Measurements from ENCODE around the gene DYRK3.

DYRK3 gene

DNA sequence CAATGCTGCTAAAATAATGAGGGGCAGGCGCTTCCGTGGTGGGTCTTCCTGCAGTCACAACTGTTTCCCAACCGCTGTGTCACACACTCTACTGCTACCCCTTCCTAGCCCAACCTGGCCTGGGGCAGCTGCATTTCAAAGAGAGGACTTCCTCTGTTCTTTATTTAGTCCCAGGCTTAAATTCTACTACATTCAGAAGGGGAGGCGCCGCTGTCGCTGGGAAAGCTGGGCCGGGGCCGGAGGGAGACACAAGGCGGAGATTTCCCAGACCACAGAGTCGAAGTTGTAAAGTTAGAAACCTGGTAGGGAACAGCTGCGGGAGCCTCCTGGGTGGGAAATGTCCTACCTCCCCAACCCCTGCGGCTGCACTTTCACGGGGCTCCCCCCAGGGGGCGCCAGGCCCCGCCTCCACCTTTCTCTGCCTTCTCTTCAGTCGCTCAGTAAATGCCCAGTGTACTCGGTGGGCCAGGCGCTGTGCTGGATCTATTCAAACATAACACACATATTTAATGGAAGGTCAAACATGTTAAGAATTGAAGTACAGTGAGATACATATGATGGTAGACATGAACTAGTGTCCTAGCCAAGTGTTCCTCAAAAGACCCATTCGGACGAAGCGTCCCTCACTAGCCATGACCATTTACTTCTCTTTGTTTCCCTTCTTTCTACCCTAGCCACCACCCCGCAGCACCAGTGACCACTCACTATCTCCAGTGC, 23.1 kb downstream of the DYRK3 start:
- in situ Hi-C loops (cut with MboI; ENCODE audit: low sequenced_read_pairs), result no loop called here

DNA sequence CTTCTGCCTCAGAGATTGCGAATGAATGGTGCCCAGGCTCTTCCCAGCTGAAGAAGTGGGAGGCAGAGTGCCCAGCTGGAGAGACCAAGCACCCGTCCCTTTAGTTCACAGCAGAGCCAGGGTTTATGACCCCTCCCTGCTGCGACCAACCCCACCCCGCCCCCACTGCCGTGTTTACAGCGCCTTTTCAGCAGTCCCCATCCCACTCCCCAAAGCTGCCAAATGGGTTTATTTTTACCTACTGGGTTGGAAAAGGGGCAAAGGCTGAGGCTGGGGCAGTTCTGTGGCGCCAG, 23.6 kb downstream of the DYRK3 start:
- in situ Hi-C loops (cut with MboI; ENCODE audit: low sequenced_read_pairs), result no loop called here

DNA sequence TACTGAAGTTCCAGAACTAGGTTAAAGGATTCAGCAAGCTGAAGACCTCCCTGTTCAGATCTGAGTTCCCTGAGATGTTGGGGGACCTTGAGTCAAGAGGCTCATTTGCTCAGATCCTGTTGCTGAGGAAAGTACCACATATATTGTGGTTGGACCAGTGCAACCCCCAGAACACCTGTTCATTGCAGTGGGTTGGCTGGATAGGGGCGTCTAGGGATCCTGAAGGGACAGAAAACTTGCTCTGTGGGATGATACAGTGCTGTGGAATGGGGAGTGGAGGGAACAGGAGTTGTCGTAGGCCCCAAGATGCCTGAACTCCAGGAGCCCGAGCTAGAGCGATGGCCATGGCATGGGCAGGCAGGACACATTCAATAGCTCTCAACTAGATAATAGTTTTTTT, 24.8 kb downstream of the DYRK3 start:
- in situ Hi-C loops (cut with MboI; ENCODE audit: low sequenced_read_pairs), result no loop called here

DNA sequence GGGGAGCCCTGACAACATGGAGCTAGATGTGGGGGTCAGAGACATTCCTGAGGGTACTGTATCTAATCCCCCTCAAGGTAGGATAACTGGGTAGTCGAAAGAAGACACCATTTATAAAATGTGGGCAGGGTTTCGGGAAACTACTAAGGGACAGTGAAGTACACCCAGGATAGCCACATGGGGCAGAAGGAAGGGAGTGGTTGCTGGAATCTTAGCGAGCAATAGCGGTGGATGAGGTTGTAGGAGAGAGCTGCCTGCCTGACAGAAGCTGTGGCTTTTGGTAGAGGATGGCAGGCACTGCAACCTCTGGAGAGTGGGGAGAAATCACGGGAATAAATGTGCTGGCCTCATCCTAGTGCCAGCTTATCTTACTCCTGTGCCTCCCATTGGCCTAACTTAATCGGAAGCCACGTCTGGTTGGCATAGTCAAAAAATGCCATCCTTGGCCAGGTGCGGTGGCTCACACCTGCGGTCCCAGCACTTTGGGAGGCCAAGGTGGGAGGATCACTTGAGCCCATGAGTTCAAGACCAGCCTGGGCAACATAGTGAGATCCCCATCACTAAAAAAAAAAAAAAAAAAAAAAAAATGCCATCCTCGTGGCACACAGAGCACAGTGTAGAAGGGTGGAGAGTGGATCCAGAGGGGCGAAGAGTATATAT, 26.0 kb downstream of the DYRK3 start:
- in situ Hi-C loops (cut with MboI; ENCODE audit: low sequenced_read_pairs), result no loop called here

DNA sequence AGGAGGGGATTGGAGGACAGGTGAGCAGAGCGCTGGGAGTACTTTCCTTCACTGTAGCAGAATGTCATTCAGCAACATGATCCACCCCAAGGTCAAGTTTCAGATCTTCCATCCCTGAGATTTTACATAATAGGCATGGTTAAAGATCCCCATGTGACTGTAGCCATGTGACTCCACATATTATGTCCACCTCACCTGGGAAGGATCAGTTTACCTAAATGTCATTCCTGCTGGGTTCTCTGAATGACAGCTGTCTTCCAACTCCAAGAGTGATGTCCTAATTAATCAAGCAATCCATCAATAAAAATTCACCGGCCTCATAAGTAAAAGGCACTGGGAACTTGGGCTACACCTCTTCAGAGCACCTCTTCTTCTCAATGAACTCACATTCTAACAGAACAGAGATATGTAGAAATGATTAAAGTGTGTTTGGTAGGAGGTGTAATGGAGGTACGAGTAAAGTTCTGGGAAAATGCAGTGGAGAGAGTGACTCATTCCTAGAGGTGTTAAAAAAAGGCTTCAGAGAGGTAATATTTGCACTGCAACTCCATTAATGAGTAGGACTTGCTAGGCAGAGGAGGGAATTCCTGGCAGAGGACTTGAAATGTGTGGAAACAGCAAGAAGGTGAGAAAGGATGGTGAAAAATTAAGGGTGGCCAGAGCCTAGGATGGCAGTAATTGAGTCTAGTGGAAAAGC, 27.2 kb downstream of the DYRK3 start:
- in situ Hi-C loops (cut with MboI; ENCODE audit: low sequenced_read_pairs), result no loop called here

DNA sequence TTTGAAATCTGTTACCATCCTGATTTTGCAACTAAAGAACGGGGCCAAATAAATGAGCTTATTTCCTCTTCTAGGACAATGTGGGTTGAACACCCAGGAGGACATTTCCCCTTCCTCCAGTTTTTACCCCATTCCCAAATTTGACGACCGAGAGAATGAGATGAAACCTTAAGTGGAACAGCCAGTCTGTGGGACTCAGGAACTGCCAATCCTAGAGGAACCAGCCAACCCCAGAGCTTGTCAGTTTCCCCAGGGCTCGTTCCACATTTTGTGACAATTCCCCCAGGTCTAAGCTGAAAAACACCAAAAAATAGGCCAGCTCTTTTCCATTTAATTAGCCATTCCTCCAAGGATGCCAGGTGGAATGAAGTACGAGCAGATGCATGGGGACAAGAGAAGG, 28.0 kb downstream of the DYRK3 start:
- in situ Hi-C loops (cut with MboI; ENCODE audit: low sequenced_read_pairs), result no loop called here

DNA sequence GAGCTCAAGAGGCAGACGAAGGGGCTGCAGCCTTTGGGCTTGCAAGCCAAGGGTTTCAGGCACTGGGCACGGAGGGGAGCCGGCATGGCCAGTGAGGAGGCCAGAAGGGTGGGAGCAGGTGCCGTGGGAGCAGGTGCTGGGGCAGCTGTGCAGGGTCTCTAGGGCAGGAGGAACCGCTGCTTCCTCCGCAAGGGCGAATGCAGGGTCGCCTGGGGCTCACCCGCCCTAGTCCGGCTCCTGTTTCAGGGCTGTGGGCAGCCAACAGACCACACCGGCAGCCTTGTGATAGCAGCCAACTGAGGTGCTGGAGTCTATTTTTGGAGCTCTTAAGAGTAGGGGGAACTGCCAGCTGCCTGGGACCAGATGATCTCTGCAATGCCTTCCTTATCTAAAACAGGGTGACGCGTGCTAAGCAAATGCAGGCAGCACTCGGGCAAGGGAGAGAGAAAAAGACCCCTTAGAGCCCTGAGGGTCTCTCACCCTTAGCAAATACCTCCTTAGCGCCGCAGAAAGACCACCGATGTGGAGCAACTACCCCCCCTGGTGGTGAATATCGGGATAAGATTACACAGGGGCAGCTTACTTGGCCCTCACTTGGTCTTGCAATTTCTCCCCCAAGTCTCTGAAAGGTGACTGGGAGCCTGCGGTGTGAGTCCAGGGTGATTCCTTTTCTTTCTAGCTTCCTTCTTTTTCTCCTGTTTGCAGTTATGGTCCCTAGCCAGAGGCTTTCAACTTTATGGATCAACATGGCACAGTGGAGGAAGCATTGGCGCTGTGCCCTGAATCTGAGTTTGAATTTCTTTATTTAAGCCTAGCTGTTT, 28.7 kb downstream of the DYRK3 start:
- in situ Hi-C loops (cut with MboI; ENCODE audit: low sequenced_read_pairs), result no loop called here

DNA sequence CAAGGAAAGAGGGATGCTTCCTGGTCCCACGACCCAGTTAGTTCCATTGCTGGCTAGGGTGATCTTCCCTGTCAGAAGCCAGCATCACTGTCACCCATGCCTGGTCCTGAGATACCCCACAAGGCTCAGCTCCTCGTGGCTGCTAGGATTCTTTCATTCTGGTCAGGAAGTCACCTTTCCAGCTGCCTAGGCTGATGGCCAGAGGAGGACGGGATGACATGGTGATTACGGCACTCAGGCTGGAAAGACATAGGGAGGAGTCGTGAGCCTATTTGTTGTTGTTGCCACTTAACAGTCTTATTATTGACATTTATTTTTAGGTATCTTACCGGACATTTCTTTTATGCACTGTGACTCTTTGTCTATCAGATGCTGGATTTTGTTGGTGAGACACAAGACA, 29.4 kb downstream of the DYRK3 start:
- in situ Hi-C loops (cut with MboI; ENCODE audit: low sequenced_read_pairs), result no loop called here

DNA sequence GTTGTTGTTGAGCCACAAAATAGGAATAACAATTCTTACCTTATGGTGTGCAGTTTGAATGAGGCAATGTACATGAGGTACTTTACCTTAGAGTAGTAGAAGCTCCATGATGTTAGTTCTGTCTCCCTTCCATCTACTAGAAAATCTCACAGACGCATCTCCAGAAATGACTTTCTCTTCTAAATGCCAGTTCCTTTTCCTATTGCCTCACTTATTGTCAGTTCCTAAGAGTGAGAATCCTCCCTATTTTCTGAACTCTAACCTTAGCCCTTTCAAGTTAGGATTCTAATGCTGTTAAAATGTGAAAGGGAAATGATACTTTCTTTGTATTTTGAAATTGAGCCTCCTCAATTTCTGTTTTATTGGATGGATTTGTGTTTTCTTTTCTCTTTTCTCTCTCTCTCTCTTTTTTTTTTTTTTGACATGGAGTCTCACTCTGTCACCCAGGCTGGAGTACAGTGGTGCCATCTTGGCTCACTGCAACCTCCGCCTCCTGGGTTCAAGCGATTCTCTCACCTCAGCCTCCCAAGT, 30.8 kb downstream of the DYRK3 start:
- in situ Hi-C loops (cut with MboI; ENCODE audit: low sequenced_read_pairs), result no loop called here

DNA sequence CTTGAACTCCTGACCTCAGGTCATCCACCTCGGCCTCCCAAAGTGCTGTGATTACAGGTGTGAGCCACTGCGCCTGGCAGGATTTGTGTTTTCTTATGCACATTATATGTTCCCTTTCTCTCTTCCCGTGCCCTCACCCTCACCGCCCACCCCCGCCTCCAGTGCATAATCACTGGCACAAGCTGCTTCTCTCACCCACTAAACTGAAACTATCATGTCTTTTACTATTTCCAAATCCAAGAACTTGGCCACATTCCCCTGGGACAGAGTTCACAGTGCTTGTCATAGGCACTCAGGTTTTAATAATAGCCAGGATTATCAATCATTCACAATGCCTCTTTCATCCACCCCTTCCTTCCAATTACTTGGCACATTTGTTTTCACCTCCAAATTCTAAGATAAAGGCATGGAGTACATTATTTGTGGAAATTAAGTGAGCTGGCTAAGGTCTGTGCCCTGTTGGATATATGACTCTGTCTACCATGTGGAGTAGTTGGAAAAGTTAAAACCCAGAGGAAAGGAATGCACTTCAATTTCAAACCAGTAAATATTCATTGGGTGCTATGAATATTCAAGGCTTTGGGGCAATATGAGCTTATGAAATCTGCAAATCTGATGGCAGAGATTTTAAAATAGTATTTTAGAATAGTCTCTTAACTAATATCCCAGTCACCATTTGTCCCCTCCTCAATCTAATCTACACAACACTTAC, 31.8 kb downstream of the DYRK3 start:
- in situ Hi-C loops (cut with MboI; ENCODE audit: low sequenced_read_pairs), result no loop called here

DNA sequence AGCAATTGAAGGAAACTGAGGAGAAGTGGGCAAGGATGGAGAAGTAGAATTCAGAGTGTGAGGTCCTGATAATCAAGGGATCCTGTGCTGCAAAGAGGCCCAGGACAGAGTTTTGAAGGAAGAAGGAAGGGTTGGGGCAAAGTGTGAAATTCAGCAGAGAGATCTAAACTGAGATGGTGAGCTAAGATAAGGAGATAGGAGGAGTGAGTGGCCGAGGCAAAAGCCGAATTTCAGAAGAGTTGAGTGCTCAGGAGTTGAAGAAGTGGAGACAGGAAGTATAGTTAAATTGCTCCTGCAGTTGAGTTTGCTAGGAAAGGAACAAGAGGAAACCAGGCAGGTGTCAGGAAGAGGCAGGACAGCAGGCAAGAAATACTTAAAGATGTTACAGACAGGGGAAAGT, 33.0 kb downstream of the DYRK3 start:
- in situ Hi-C loops (cut with MboI; ENCODE audit: low sequenced_read_pairs), result no loop called here

DNA sequence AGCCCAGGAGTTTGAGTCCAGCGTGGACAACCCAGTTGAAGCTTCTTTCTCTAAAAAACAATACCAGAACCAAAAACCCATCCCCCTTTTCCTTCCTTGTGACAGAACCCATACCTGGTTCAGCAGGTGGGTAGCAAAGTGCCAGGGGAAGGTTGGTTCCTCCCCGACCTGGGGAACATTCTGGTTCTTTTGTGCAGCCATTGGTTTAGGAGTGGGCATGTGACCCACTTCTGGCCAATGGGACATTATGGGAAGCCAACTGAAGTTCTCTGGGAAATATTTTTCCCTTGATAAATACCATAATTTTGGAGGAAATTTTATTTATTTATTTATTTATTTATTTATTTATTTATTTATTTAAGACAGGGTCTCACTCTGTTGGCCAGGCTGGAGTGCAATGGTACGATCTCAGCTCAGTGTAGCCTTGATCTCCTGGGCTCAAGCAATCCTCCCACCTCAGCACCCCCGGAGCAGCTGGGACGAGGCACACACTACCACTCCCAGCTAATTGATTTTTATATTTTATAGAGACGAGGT, 33.6 kb downstream of the DYRK3 start:
- in situ Hi-C loops (cut with MboI; ENCODE audit: low sequenced_read_pairs), result no loop called here

DNA sequence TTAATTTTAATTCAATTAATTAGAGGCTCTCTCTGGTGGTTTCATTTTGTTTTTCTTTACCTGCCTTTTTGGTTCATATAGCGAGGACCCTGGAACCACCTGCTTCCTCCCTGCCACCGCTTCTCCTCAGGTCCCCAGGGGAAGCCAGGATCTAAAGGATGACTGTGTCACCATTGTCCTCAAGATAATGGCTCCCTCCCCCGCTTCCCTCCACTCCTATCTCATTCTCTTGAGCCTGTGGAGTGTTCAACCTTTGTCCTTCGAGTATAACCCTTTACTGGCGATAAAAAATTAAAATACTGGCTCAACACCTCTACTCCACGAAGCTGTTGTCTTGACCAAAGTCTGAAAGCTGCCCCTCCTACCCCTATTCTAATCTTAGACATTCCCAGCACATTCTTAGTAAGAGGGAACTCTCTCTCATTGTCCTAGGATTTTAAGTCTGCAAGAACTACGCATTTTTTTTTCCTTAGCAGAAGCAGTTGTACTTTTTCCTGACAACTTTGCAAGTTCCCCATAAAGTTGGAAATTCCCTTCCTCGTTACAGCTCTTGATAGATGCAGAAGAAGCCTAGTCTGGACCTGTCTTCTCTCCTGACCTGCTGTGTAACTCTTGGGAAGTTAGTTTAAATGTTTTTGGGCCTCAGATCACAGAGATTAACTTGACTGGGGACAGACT, 36.8 kb downstream of the DYRK3 start:
- in situ Hi-C loops (cut with MboI; ENCODE audit: low sequenced_read_pairs), result no loop called here

DNA sequence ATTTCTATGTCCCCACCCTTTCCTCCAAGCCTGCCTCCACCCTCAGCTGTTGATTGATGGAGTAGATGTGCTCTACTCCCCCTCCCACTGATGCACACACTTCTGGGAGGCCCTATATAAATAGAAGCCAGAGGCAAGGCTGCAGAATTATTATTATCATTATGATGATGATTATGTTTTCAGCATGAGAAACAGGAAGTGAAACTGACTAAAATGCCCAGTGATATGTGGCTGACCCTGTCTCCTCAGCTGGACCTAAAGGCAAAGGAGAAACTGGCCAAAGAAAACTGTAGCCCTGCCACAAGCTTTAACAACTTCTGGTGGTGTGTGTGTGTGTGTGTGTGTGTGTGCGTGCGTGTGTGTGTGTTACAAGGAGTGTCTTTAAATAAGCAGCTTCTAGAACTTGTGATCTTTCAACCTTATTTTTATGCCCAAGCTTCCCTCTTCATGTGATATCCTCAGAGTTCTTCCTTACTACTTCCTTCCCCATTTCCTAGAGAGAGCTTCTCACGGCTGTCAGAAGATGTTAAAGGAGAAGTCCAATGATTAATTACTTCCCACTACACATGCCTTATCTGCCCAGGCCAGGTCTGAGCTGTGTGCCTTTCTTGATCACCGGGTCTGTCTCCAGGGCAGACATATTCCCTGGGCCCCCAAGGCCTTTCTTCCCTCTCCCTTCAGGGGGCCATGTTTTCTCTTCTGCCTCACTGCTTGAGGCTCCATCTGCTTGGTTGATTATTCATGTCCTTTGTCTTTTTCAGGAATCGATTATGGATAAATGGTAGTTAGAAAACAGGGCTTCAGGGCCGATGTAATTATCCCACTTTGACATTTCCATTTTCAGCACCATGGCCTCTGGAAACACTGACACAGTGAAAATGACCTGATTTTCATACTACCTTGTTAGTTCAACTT, 37.8 kb downstream of the DYRK3 start:
- in situ Hi-C loops (cut with MboI; ENCODE audit: low sequenced_read_pairs), result no loop called here

DNA sequence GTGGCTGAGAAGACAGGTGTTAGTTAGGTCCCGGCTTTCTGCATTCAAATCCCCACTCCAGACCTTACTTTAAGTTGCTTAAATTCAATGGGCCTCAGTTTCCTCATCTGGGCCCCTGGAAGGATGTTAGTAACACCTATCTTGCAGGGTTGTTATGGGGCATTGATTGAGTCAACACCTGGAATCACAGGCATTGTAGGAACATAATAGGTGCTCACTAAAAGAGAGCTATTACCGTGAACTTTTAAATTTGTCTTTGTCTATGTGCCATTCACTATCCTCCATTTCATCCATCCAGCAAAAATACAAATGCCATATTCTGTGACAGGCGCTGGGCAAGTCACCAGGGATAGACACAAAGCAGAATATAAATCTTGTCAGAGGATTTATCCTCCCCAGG, 38.9 kb downstream of the DYRK3 start:
- in situ Hi-C loops (cut with MboI; ENCODE audit: low sequenced_read_pairs), result no loop called here

DNA sequence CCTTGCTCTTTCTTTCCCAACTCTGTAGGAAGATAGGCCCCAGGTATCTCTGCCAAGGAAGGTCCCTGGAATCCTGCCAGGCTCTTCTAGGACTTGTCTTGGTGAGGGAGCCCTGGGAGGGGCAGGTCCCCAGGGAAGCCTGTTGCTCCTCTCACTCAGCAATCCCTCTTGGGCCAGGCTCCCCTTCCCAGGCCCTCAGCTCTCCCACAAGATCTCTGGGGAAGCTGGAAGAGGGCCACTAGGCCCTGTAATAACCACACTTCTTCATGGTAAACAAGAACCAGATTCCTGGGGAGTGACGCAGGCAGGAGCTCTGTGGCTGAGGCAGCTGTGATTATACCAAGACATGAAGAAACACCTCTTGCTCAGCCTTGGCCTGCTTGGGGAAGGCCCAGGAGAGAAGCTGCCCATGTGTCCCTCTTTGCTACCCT, 39.4 kb downstream of the DYRK3 start:
- in situ Hi-C loops (cut with MboI; ENCODE audit: low sequenced_read_pairs), result no loop called here

DNA sequence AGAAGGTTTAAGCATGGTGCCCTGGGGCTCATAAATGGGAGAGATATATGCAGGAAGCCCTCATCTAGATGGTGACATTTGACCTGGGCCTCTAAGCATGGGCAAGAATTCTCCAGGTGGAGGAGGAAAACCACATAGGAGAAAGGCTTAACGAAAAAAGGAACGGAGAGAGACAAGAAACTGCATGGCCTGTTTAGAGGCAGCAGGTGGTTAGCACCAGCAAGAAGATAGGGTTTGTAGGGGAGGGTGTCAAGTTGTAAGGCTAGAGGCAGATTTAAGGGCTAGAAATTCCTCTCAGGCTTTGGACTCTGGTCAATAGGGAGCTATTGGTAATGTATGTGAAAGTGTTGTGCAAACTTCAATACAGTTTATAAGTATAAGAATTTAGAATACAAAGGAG, 41.2 kb downstream of the DYRK3 start:
- in situ Hi-C loops (cut with MboI; ENCODE audit: low sequenced_read_pairs), result no loop called here

DNA sequence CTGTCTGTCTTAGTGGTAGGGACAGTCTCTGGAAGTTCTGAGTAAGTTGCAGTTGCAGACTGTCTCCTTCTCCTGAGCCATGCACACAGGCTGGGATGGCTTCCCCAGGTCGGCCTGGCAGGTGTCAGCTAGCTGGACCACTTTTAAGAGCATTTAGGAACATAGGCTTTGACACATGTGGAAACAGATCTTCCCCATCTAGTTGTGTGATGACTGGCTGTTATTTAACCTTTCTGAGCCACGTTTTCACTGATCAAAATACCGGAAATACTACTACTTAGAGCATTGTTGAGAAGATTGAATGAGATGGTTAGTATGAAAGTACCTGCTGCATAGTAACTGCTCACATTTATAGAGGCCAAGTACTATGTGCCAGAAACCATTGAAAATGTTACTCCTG, 43.2 kb downstream of the DYRK3 start:
- in situ Hi-C loops (cut with MboI; ENCODE audit: low sequenced_read_pairs), result no loop called here

DNA sequence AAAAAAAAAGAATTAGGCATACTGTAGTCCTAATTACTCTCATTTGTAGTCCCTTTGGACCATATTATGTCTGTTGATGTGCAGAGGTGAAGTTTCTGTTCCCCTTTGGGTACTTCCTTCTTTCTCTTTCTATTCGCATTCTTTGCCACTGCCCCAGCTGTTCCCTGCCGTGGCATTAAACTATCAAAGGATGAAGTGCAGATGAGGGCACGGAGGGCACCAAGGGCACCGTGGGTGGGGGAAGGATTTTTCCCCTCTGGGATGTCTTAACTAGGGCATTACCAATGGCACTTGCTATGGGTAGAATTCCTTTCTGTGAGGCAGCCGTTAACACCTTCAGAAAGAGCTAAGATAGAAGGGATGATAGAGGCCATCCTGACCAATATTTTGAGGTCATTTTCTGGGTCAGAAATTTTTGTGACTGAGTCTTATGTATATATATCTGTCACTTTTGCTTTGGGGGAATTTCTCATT, 44.4 kb downstream of the DYRK3 start:
- in situ Hi-C loops (cut with MboI; ENCODE audit: low sequenced_read_pairs), result no loop called here

Data from HL-60/S4 treated with retinoic acid at 250 ng/mL for 4 days and 3 days (cell line).